IPS-NIHi7 (cell line): ENCODE data around the gene LHX4.
"Not testable (repeated sequence)": the region's sequence is repeated elsewhere in the genome, so short reads cannot be mapped to it uniquely, and the experiment has no call there.

Experiments used
- DNase-seq: peaks from one replicate; pipeline ENCODE4 v3.0.0; 2012; ENCODE audit warnings: mixed read lengths; ENCODE audit errors: extremely low spot score

LHX4 gene

GRCh38 chr1:180197231-180197630, 32.8 kb upstream of the LHX4 start:
- DNase-seq: no peak

GRCh38 chr1:180198196-180198595, 31.9 kb upstream of the LHX4 start:
- peak; percentile 50 for DNase-seq

GRCh38 chr1:180198611-180199010, 31.5 kb upstream of the LHX4 start:
- DNase-seq: no peak

GRCh38 chr1:180199018-180199417, 31.0 kb upstream of the LHX4 start:
- DNase-seq: no peak

- DNase-seq: no peak
Measured at GRCh38 chr1:180201451-180202200, 28.4 kb upstream of the LHX4 start.

- not testable (repeated sequence) for DNase-seq
Measured at GRCh38 chr1:180202588-180202987, 27.5 kb upstream of the LHX4 start.

- DNase-seq: no peak
Measured at GRCh38 chr1:180204231-180204630, 25.8 kb upstream of the LHX4 start.

- DNase-seq: no peak
Measured at GRCh38 chr1:180206581-180206980, 23.5 kb upstream of the LHX4 start.

GRCh38 chr1:180208264-180208663, 21.8 kb upstream of the LHX4 start:
- no peak for DNase-seq

- DNase-seq: no peak
Measured at GRCh38 chr1:180210008-180210620, 19.9 kb upstream of the LHX4 start.

GRCh38 chr1:180211156-180211859, 18.8 kb upstream of the LHX4 start:
- no peak for DNase-seq

GRCh38 chr1:180211860-180212229, 18.2 kb upstream of the LHX4 start:
- DNase-seq: no peak

GRCh38 chr1:180213401-180214170, 16.5 kb upstream of the LHX4 start:
- DNase-seq: peak; percentile 93

GRCh38 chr1:180215856-180216625, 14.0 kb upstream of the LHX4 start:
- DNase-seq: no peak

- DNase-seq: no peak
Measured at GRCh38 chr1:180217006-180217405, 13.1 kb upstream of the LHX4 start.

GRCh38 chr1:180218806-180219765, 11.0 kb upstream of the LHX4 start:
- no peak for DNase-seq

- no peak for DNase-seq
Measured at GRCh38 chr1:180219776-180220175, 10.3 kb upstream of the LHX4 start.

- DNase-seq: no peak
Measured at GRCh38 chr1:180221462-180221861, 8.6 kb upstream of the LHX4 start.

- no peak for DNase-seq
Measured at GRCh38 chr1:180224902-180225301, 5.2 kb upstream of the LHX4 start.

GRCh38 chr1:180225403-180225802, 4.7 kb upstream of the LHX4 start:
- no peak for DNase-seq
